ENCODE data around the gene CUX1. TPM values are rescaled to one million over a fixed set of nuclear protein-coding genes. Genes with fewer than 3 reads are reported as not detected.

The CUX1 gene
- total and polyA plus RNA-seq, 2 of the 13 experiments (the other 11 are each of a cell fraction or from before 2014, with no cell fraction given), result 13.7 to 14.9 TPM

- Histone ChIP-seq H3K27ac (ENCODE audit: extremely low read length, insufficient read depth, low read length) (no peak overlapping the region), H3K9me3 (ENCODE audit: low read length) (no peaks in the 10 kb centered on the region), H3K4me3 (replicated peaks in 1 of 3; ENCODE audit: insufficient read depth in 1 of 3, low read depth in 2 of 3, low read length in 3 of 3) (no peak overlapping the region), H3K27me3 (ENCODE audit: control insufficient read depth in 1 of 2, insufficient read depth in 2 of 2, low read length in 2 of 2) (no peaks in the 10 kb centered on the region), H4K20me1 (ENCODE audit: insufficient read depth, low read length) (no peaks in the 10 kb centered on the region), H3K4me1 (ENCODE audit: insufficient read depth, low read length) (peaks cover 14% of the 10 kb centered on the region), H2AFZ (ENCODE audit: low read length) (no peak overlapping the region), H3K36me3 (replicated peaks in 1 of 2; ENCODE audit: control insufficient read depth in 1 of 2, insufficient read depth in 2 of 2, low read length in 2 of 2) (peaks cover 0 to 7% of the 10 kb centered on the region in 2 experiments; a peak in 1 of 5 replicates), H3K9ac (ENCODE audit: insufficient read depth, low read depth, low read length) (no peak overlapping the region), H3K4me2 (ENCODE audit: low read depth, low read length) (no peak overlapping the region), H3K79me2 (ENCODE audit: insufficient read depth, low read length) (no peaks in the 10 kb centered on the region)
- ATAC-seq (no peak), DNase-seq (ENCODE audit: low spot score) (no peak), FAIRE-seq (no peak)
- WGBS (ENCODE audit: low lambda C conversion rate), result 95% methylated on average over 24 of the region's 24 CpGs
- POLR2A ChIA-PET, result no interaction called here
- intact Hi-C loops (cut with micrococcal nuclease; ENCODE audit: unreplicated experiment), result no loop called here
- CTCF ChIA-PET (ENCODE audit: low intra/inter-chr PET ratio, low total read pairs), result no interaction called here
- BruUV-seq (replicated peaks), result no TSS peak
- TF ChIP-seq CREB1 (IDR thresholded peaks at IDR 0.05) (peak; percentile 19; the same call in 1 of the 2 replicates), CREB1 (CRISPR knock-in tag; IDR thresholded peaks at IDR 0.05) (no peak), ZNF761 (CRISPR knock-in tag; conservative IDR thresholded peaks at IDR 0.05) (no peak)
- in situ Hi-C loops (cut with HindIII; ENCODE audit: extremely low pct_ligation_motif_present, low pct_unique_long_range_greater_than_20kb), result no loop called here
Observed at GRCh38 chr7:102080434-102081243, 263.2 kb downstream of the CUX1 start.

- Histone ChIP-seq H3K79me2 (ENCODE audit: insufficient read depth, low read length) (no peaks in the 10 kb centered on the region), H3K27me3 (ENCODE audit: control insufficient read depth in 1 of 2, insufficient read depth in 2 of 2, low read length in 2 of 2) (no peaks in the 10 kb centered on the region), H3K4me3 (replicated peaks in 1 of 3; ENCODE audit: insufficient read depth in 1 of 3, low read depth in 2 of 3, low read length in 3 of 3) (no peak overlapping the region), H4K20me1 (ENCODE audit: insufficient read depth, low read length) (no peaks in the 10 kb centered on the region), H3K36me3 (replicated peaks in 1 of 2; ENCODE audit: control insufficient read depth in 1 of 2, insufficient read depth in 2 of 2, low read length in 2 of 2) (peaks cover 0 to 7% of the 10 kb centered on the region in 2 experiments; a peak in 1 of 5 replicates), H3K27ac (ENCODE audit: extremely low read length, insufficient read depth, low read length) (no peak overlapping the region), H3K9me3 (ENCODE audit: low read length) (no peaks in the 10 kb centered on the region), H3K4me2 (ENCODE audit: low read depth, low read length) (no peak overlapping the region), H2AFZ (ENCODE audit: low read length) (no peak overlapping the region), H3K4me1 (ENCODE audit: insufficient read depth, low read length) (peaks cover 14% of the 10 kb centered on the region), H3K9ac (ENCODE audit: insufficient read depth, low read depth, low read length) (no peak overlapping the region)
- no peak for DNase-seq (ENCODE audit: low spot score)
- ATAC-seq, result no peak
- no peak for FAIRE-seq
- no TSS peak for BruUV-seq (replicated peaks)
- ChIA-PET CTCF (ENCODE audit: low intra/inter-chr PET ratio, low total read pairs) (no interaction called here), POLR2A (no interaction called here)
- no peak for TF ChIP-seq DR1 (CRISPR knock-in tag; IDR thresholded peaks at IDR 0.05)
- TF ChIP-seq KLF11 (CRISPR knock-in tag; IDR thresholded peaks at IDR 0.05), result no peak
- no peak for TF ChIP-seq SYNCRIP (IDR thresholded peaks at IDR 0.05; ENCODE audit: insufficient read depth, low read depth, low read length)
- no peak for TF ChIP-seq ZNF879 (CRISPR knock-in tag; IDR thresholded peaks at IDR 0.05)
- no peak for TF ChIP-seq ZNF558 (CRISPR knock-in tag; IDR thresholded peaks at IDR 0.05; ENCODE audit: borderline replicate concordance)
- TF ChIP-seq ZNF225 (CRISPR knock-in tag; IDR thresholded peaks at IDR 0.05), result no peak
- TF ChIP-seq CC2D1A (CRISPR knock-in tag; IDR thresholded peaks at IDR 0.05), result no peak
- no peak for TF ChIP-seq MBNL3 (CRISPR knock-in tag; conservative IDR thresholded peaks at IDR 0.05)
- intact Hi-C loops (cut with micrococcal nuclease; ENCODE audit: unreplicated experiment), result no loop called here
- WGBS (ENCODE audit: low lambda C conversion rate), result 99% methylated on average over 9 of the region's 9 CpGs
- in situ Hi-C loops (cut with HindIII; ENCODE audit: extremely low pct_ligation_motif_present, low pct_unique_long_range_greater_than_20kb), result no loop called here
Observed at GRCh38 chr7:102081244-102081627, 263.8 kb downstream of the CUX1 start.
